Measurements from ENCODE around the gene GNAT1. TPM values are rescaled to one million over a fixed set of nuclear protein-coding genes. Genes with fewer than 3 reads are reported as not detected.
A peak's percentile ranks its signal among the peaks of the same experiment; 100 is the strongest.

GNAT1 gene
- total and polyA plus RNA-seq, 2 of the 13 experiments (the other 11 are each of a cell fraction or from before 2014, with no cell fraction given): 0.15 TPM; not detected in 1

DNA sequence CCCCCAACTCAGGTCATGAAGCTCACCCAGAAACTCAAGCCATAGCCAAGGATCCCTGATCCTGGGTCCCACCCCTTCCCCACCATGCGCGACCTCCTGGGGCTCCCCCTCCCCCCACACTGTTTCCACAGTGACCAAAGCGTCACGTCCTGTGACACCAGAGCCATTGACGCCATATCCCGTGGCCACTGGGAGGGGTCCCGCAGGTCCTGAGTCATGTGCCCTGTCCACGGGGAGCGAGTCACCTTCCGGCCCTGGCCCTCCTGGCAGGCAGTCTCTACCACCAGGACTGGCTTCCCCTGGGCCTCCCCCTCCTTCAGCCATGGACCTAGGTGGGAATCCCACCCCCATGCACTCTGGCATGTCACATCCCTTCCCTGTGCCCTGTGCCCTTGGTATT, 20.7 kb upstream of the GNAT1 start (continued):
- TF ChIP-seq ZBED4 (CRISPR knock-in tag; IDR thresholded peaks at IDR 0.05; ENCODE audit: borderline replicate concordance) (no peak), ZNF234 (CRISPR knock-in tag; conservative IDR thresholded peaks at IDR 0.05) (no peak), TRIM24 (CRISPR knock-in tag; IDR thresholded peaks at IDR 0.05) (no peak), NCOR1 (IDR thresholded peaks at IDR 0.05; ENCODE audit: borderline replicate concordance, low read length) (no peak), NCOA5 (CRISPR knock-in tag; IDR thresholded peaks at IDR 0.05) (no peak), ZNF879 (CRISPR knock-in tag; IDR thresholded peaks at IDR 0.05) (no peak), ZBTB7A (CRISPR knock-in tag; IDR thresholded peaks at IDR 0.05) (no peak), KDM3A (CRISPR knock-in tag; IDR thresholded peaks at IDR 0.05; ENCODE audit: low read depth) (no peak), ZNF335 (CRISPR knock-in tag; IDR thresholded peaks at IDR 0.05) (no peak), RNF2 (conservative IDR thresholded peaks at IDR 0.05; ENCODE audit: low read depth) (no peak), NR2F6 (IDR thresholded peaks at IDR 0.05) (no peak), NR2F6 (CRISPR knock-in tag; IDR thresholded peaks at IDR 0.05) (peak; percentile 36; the same call in 1 of the 2 replicates), MBD4 (IDR thresholded peaks at IDR 0.05; ENCODE audit: borderline replicate concordance, low read length) (no peak), ZNF333 (CRISPR knock-in tag; IDR thresholded peaks at IDR 0.05; ENCODE audit: borderline replicate concordance) (no peak), ZNF672 (CRISPR knock-in tag; IDR thresholded peaks at IDR 0.05) (no peak), STAT5B (CRISPR knock-in tag; IDR thresholded peaks at IDR 0.05) (no peak), ZNF264 (CRISPR knock-in tag; IDR thresholded peaks at IDR 0.05) (no peak), MYNN (CRISPR knock-in tag; IDR thresholded peaks at IDR 0.05; ENCODE audit: low read depth) (no peak), PHF20 (CRISPR knock-in tag; IDR thresholded peaks at IDR 0.05) (no peak), ZNF18 (CRISPR knock-in tag; IDR thresholded peaks at IDR 0.05; ENCODE audit: insufficient replicate concordance) (no peak), ZNF567 (CRISPR knock-in tag; IDR thresholded peaks at IDR 0.05; ENCODE audit: borderline replicate concordance) (no peak), ETV5 (CRISPR knock-in tag; IDR thresholded peaks at IDR 0.05; ENCODE audit: borderline replicate concordance) (peak; percentile 50; the same call in 1 of the 2 replicates), REL (CRISPR knock-in tag; conservative IDR thresholded peaks at IDR 0.05) (no peak), SP5 (CRISPR knock-in tag; IDR thresholded peaks at IDR 0.05; ENCODE audit: borderline replicate concordance, low read depth) (peak; percentile 35; the same call in 1 of the 2 replicates), SP140L (CRISPR knock-in tag; IDR thresholded peaks at IDR 0.05; ENCODE audit: borderline replicate concordance) (no peak), CBX5 (CRISPR knock-in tag; IDR thresholded peaks at IDR 0.05; ENCODE audit: borderline replicate concordance) (no peak)
- TF ChIP-seq, protein P1, sequence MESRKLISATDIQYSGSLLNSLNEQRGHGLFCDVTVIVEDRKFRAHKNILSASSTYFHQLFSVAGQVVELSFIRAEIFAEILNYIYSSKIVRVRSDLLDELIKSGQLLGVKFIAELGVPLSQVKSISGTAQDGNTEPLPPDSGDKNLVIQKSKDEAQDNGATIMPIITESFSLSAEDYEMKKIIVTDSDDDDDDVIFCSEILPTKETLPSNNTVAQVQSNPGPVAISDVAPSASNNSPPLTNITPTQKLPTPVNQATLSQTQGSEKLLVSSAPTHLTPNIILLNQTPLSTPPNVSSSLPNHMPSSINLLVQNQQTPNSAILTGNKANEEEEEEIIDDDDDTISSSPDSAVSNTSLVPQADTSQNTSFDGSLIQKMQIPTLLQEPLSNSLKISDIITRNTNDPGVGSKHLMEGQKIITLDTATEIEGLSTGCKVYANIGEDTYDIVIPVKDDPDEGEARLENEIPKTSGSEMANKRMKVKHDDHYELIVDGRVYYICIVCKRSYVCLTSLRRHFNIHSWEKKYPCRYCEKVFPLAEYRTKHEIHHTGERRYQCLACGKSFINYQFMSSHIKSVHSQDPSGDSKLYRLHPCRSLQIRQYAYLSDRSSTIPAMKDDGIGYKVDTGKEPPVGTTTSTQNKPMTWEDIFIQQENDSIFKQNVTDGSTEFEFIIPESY (CRISPR knock-in tag; IDR thresholded peaks at IDR 0.05): peak; percentile 92

All from HepG2 (cell line).